IMR-90 (cell line): ENCODE results near the gene SLC38A4. TPM values are rescaled to one million over a fixed set of nuclear protein-coding genes. Genes with fewer than 3 reads are reported as not detected.

Experiments
- ATAC-seq: fragments of 200-7000 bp; cut with Tn5 transposase; 2 replicates; pipeline ENCODE4 v1.9.1; 2020; ENCODE audit warnings: low read depth, mild to moderate bottlenecking, moderate library complexity
- BruUV-seq: library from RNA; stranded (reverse); fragments of 400-500 nt; replicated peaks from 2 replicates; lab custom pipeline; 2021; lab: Mats Ljungman, UMichigan
- CTCF ChIA-PET: fragments of 300-600 bp; formaldehyde crosslinking; extraction: SDS; loops from one replicate; lab custom pipeline; 2021; ENCODE audit warnings: antibody characterized with exemption; lab: Yijun Ruan, JAX
- POLR2A ChIA-PET: fragments of 300-600 bp; sonication (Branson Sonifier 250); formaldehyde crosslinking; loops from one replicate; lab custom pipeline; 2022; ENCODE audit warnings: antibody characterized with exemption; ENCODE audit not compliant: unreplicated experiment; lab: Charles Lee
- DNase-seq: peaks from one replicate; pipeline ENCODE4 v3.0.0; 2013
- H2AFZ ChIP-seq: replicated peaks from 2 replicates; pipeline ENCODE3; 2013; ENCODE audit warnings: low read length, mild to moderate bottlenecking; ENCODE audit not compliant: poor library complexity
- H2AK5ac ChIP-seq: 2 replicates; pipeline ENCODE4 v1.6.1; 2013; ENCODE audit warnings: low read depth, low read length, inconsistent platforms
- H2AK9ac ChIP-seq: replicated peaks from 2 replicates; pipeline ENCODE3; 2013; ENCODE audit warnings: mild to moderate bottlenecking, low read depth, low read length, moderate library complexity; ENCODE audit not compliant: poor library complexity
- H2BK120ac ChIP-seq: 2 replicates; pipeline ENCODE4 v1.6.1; 2013; ENCODE audit warnings: low read depth, low read length, inconsistent platforms
- H2BK15ac ChIP-seq: 3 replicates; pipeline ENCODE4 v1.6.1; 2013; ENCODE audit warnings: low read depth, low read length, inconsistent platforms
- H2BK20ac ChIP-seq: 2 replicates; pipeline ENCODE4 v1.6.1; 2013; ENCODE audit warnings: low read depth, mild to moderate bottlenecking, inconsistent platforms, low read length, moderate library complexity
- H2BK5ac ChIP-seq: 2 replicates; pipeline ENCODE4 v1.6.1; 2013; ENCODE audit warnings: mild to moderate bottlenecking, low read depth, low read length, inconsistent platforms; ENCODE audit not compliant: poor library complexity, severe bottlenecking
- H3K14ac ChIP-seq: replicated peaks from 2 replicates; pipeline ENCODE4 v1.6.1; 2013; ENCODE audit warnings: low read depth, low read length, inconsistent platforms
- H3K18ac ChIP-seq: 2 replicates; pipeline ENCODE4 v1.6.1; 2013; ENCODE audit warnings: low read depth, low read length, control low read depth
- H3K23ac ChIP-seq: 2 replicates; pipeline ENCODE4 v1.6.1; 2013; ENCODE audit warnings: low read depth, low read length, inconsistent platforms
- H3K27ac ChIP-seq: 2 replicates; pipeline ENCODE4 v1.5.1; 2013; ENCODE audit warnings: mild to moderate bottlenecking, control low read depth, low read length; ENCODE audit not compliant: insufficient read depth
- H3K27me3 ChIP-seq: 2 replicates; pipeline ENCODE4 v1.6.1; 2013; ENCODE audit warnings: low read length; ENCODE audit not compliant: control insufficient read depth, insufficient read depth
- H3K36me3 ChIP-seq: 2 replicates; pipeline ENCODE4 v1.6.1; 2013; ENCODE audit warnings: low read length, mixed read lengths; ENCODE audit not compliant: control insufficient read depth, insufficient read depth
- H3K4ac ChIP-seq: 2 replicates; pipeline ENCODE4 v1.6.1; 2013; ENCODE audit warnings: low read depth, low read length, inconsistent platforms
- H3K4me1 ChIP-seq: 2 replicates; pipeline ENCODE4 v1.6.1; 2013; ENCODE audit warnings: low read length, mixed read lengths; ENCODE audit not compliant: control insufficient read depth, insufficient read depth
- H3K4me2 ChIP-seq: 2 replicates; pipeline ENCODE4 v1.6.1; 2013; ENCODE audit warnings: low read depth, mild to moderate bottlenecking, control low read depth, low read length, moderate library complexity
- H3K4me3 ChIP-seq: 2 replicates; pipeline ENCODE4 v1.5.1; 2013; ENCODE audit warnings: low read depth, mild to moderate bottlenecking, control low read depth, low read length, moderate library complexity; ENCODE audit not compliant: insufficient read depth
- H3K56ac ChIP-seq: 2 replicates; pipeline ENCODE4 v1.6.1; 2013; ENCODE audit warnings: low read length, inconsistent platforms; ENCODE audit not compliant: insufficient read depth; ENCODE audit errors: extremely low read depth
- H3K79me1 ChIP-seq, 2 experiments: 2 replicates each; pipeline ENCODE4 v1.6.1; 2013; ENCODE audit warnings: low read length in 2 of 2, inconsistent platforms in 1 of 2, low read depth in 1 of 2
- H3K9ac ChIP-seq: 2 replicates; pipeline ENCODE4 v1.6.1; 2013; ENCODE audit warnings: low read depth, low read length, control low read depth
- H3K9me1 ChIP-seq: 2 replicates; pipeline ENCODE4 v1.6.1; 2013; ENCODE audit warnings: low read length, inconsistent platforms; ENCODE audit not compliant: insufficient read depth
- H3K9me3 ChIP-seq: 2 replicates; pipeline ENCODE4 v1.6.1; 2013; ENCODE audit warnings: low read length; ENCODE audit not compliant: control insufficient read depth, insufficient read depth
- H4K20me1 ChIP-seq: 2 replicates; pipeline ENCODE4 v1.6.1; 2013; ENCODE audit warnings: low read length, inconsistent platforms; ENCODE audit not compliant: insufficient read depth
- H4K5ac ChIP-seq: 2 replicates; pipeline ENCODE4 v1.6.1; 2013; ENCODE audit warnings: mild to moderate bottlenecking, low read depth, low read length, control low read depth
- H4K8ac ChIP-seq, 2 experiments: 2 replicates each; pipeline ENCODE4 v1.6.1; 2013; ENCODE audit warnings: low read depth in 2 of 2, low read length in 2 of 2, control low read depth in 1 of 2, inconsistent platforms in 1 of 2
- H4K91ac ChIP-seq: 2 replicates; pipeline ENCODE4 v1.6.1; 2013; ENCODE audit warnings: low read depth, low read length, inconsistent platforms; ENCODE audit not compliant: insufficient read depth
- CHD1 ChIP-seq: IDR thresholded peaks from 2 replicates; pipeline ENCODE4 v1.6.1; 2012; ENCODE audit warnings: low read depth, low read length, improper control_type of control experiment
- FOS ChIP-seq: fragments of 150-350 bp; IDR thresholded peaks from 2 replicates; pipeline ENCODE4 v1.6.1; 2016; ENCODE audit warnings: low read depth, low read length
- MAFK ChIP-seq: IDR thresholded peaks from 2 replicates; pipeline ENCODE4 v1.6.1; 2012; ENCODE audit warnings: low read depth, low read length, improper control_type of control experiment
- MAZ ChIP-seq: IDR thresholded peaks from 2 replicates; pipeline ENCODE4 v1.6.1; 2012; ENCODE audit warnings: low read depth, mild to moderate bottlenecking, low read length, improper control_type of control experiment, moderate library complexity, borderline replicate concordance
- MXI1 ChIP-seq: IDR thresholded peaks from 2 replicates; pipeline ENCODE4 v1.6.1; 2012; ENCODE audit warnings: low read depth, mild to moderate bottlenecking, low read length, moderate library complexity, borderline replicate concordance
- NFE2L2 ChIP-seq: fragments of 150-350 bp; IDR thresholded peaks from 2 replicates; pipeline ENCODE4 v1.6.1; 2016; ENCODE audit warnings: low read depth, mild to moderate bottlenecking, low read length
- POLR2A ChIP-seq: IDR thresholded peaks from 2 replicates; pipeline ENCODE4 v1.6.1; 2012; ENCODE audit warnings: mild to moderate bottlenecking, low read depth, low read length
- RAD21 ChIP-seq: IDR thresholded peaks from 2 replicates; pipeline ENCODE4 v1.6.1; 2012; ENCODE audit warnings: low read length, improper control_type of control experiment
- SMC3 ChIP-seq: fragments of 150-350 bp; IDR thresholded peaks from 2 replicates; pipeline ENCODE4 v1.6.1; 2016; ENCODE audit warnings: low read depth, mild to moderate bottlenecking, antibody characterized with exemption, low read length, moderate library complexity
- USF2 ChIP-seq: fragments of 150-350 bp; IDR thresholded peaks from 2 replicates; pipeline ENCODE4 v1.6.1; 2017; ENCODE audit warnings: mild to moderate bottlenecking, antibody characterized with exemption, low read length, low read depth
- WGBS, 2 experiments: methylation state at CpG; one replicate each; pipeline versions ENCODE4 v1.1.5 to v1.1.7; 2013; ENCODE audit warnings: missing lambda C conversion rate in 2 of 2; ENCODE audit not compliant: insufficient read length in 1 of 2; ENCODE audit errors: extremely low coverage in 2 of 2; 5-methylcytosine and 5-hydroxymethylcytosine counted together
- dilution Hi-C: fragments of 300-500 bp; cut with HindIII; formaldehyde crosslinking; loops from one replicate; pipeline ENCODE4 v1.14.3; 2018; ENCODE audit warnings: low sequenced_read_pairs; ENCODE audit not compliant: unreplicated experiment
- in situ Hi-C: fragments of 300-500 bp; cut with MboI; formaldehyde crosslinking; loops from 3 replicates; pipeline ENCODE4 v1.14.3; 2019; ENCODE audit warnings: low sequenced_read_pairs, inconsistent platforms, mixed read lengths
- intact Hi-C: fragments of 100-400 bp; cut with micrococcal nuclease; formaldehyde crosslinking; loops from 2 replicates; pipeline ENCODE4 v1.10.0; 2022
- polyA plus RNA-seq, 3 experiments: library from polyadenylated mRNA; depleted of rRNA; stranded (reverse); fragments of >200 nt; gene quantifications; 2 replicates each; pipeline ENCODE4 v1.2.3, GENCODE V29; 2012; ENCODE audit warnings: low replicate concordance in 1 of 3
- total RNA-seq: library from RNA; depleted of rRNA; stranded (reverse); fragments of >200 nt; gene quantifications from 2 replicates; pipeline ENCODE4 v1.2.3, GENCODE V29; 2012

SLC38A4 gene
- total and polyA plus RNA-seq, 2 of the 4 experiments (the other 2 are of a cell fraction), result 2.3 to 2.7 TPM

DNA sequence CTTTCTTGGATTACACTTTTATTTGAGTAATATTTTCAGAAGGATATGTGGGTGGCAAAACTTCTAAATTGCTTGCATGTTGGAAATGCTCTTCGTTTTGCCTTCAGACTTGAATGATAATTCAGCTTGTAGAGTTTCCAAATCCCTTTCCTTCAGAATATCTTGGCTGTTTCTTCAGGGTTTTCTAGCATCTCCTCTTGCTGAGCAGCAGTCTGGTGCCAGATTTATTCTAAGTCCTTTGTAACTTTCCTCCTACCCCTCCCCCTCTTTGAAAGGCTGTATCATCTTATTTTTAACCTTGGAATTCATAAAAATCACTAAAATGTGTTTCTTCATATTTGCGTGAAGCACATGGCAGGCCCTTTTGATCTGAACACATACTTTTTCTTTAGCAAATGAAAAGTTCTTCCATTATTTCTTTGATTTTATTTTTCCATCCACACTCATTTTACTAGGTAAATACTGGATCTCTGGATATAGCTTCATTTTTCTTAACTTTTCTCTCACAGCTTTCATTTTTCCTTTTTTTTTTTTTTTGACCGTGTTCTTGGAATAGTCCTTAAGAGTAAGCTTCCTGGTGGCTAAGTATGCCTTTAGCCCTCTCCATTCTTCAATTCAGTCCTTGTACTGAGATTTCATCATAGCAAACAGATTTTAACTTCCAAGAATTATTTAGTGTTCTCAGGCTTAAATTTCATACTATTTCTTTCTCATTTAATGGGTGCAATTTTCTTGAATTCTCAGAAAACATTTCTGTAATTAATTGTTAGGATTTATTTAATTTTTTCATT, 102.0 kb downstream of the SLC38A4 start:
- Histone ChIP-seq H3K4me2 (no peak overlapping the region), H2AK9ac (no peak overlapping the region), H3K4me3 (no peak overlapping the region), H4K8ac (no peak overlapping the region), H3K9me3 (no peaks in the 10 kb centered on the region), H3K14ac (no peak overlapping the region), H3K36me3 (no peaks in the 10 kb centered on the region), H2AFZ (no peak overlapping the region), H4K20me1 (no peaks in the 10 kb centered on the region), H3K9ac (no peak overlapping the region), H3K18ac (no peak overlapping the region), H3K79me1 (no peaks in the 10 kb centered on the region), H3K56ac (no peak overlapping the region), H2BK5ac (no peak overlapping the region), H2BK15ac (no peak overlapping the region), H3K27ac (no peak overlapping the region), H3K4ac (no peak overlapping the region), H2BK20ac (no peak overlapping the region), H2BK120ac (no peak overlapping the region), H3K9me1 (no peaks in the 10 kb centered on the region), H4K91ac (no peak overlapping the region), H3K4me1 (no peaks in the 10 kb centered on the region; the same call in 1 of the 2 replicates), H2AK5ac (no peak overlapping the region), H3K23ac (no peak overlapping the region), H4K5ac (no peak overlapping the region), H3K27me3 (no peaks in the 10 kb centered on the region; the same call in 1 of the 2 replicates)
- in situ Hi-C loops (no loop called here), intact Hi-C loops (no loop called here), dilution Hi-C loops (no loop called here)
- ATAC-seq (no peak), DNase-seq (no peak)
- no peak for TF ChIP-seq USF2
- no peak for TF ChIP-seq MAZ
- no peak for TF ChIP-seq CHD1
- no peak for TF ChIP-seq NFE2L2
- TF ChIP-seq FOS, result no peak
- TF ChIP-seq MAFK, result no peak
- no peak for TF ChIP-seq RAD21
- TF ChIP-seq POLR2A, result no peak
- TF ChIP-seq SMC3, result no peak
- TF ChIP-seq MXI1, result no peak
- WGBS, 2 experiments, result 100% methylated on average over 1 of the region's 3 CpGs; no CpG with 5 or more reads in 1 of the 2 experiments
- CTCF ChIA-PET, result no interaction called here
- POLR2A ChIA-PET, result no interaction called here
- no TSS peak for BruUV-seq
